Measurements from ENCODE around the gene ABCB8.

ABCB8 gene

DNA sequence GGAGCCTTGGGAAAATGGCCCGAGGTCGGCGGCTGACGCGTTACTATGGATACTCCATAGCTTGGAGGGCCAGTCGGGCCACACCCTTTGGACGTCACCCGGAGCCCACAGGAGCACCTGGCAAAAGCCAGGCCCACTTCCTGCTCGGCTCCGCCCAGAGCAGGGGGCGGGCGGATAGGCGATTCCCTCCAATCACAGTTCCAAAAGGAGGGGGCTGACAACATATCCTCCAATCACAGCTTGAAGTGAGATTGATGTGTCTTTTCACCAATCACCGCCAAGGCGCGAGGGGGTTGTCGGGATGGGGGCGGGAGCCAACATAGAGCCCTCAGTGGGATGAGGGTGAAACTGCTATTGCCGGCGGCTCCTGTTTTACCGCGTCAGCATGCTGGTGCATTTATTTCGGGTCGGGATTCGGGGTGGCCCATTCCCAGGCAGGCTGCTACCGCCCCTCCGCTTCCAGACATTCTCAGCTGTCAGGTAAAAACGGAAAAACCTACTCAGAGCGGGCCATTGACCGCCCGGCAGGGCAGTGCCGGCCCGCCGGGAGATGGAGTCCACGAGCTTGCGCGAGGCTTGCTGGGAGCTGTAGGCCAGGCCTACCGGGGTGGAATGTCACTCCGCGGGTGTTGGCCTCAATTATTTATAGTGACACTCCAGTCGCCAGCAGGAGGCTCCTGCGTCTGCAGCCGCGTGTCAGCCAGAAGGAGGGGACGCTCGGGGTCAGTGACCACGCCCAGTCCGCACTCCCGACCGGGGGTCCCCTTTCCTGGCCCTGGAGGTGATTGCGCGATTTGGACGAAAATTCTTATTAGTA, at the start of gene ABCB8:
Gene ABCB8, plus strand, starts transcription at position 320 of the 817 bp plus-strand sequence. Its CDS starts 66 bp downstream, at position 386.
- Histone ChIP-seq H3K36me3 (ENCODE audit: control insufficient read depth, insufficient read depth, low read length) (no peaks in the 10 kb centered on the region; the same call in 1 of the 2 replicates), H3K27me3 (replicated peaks; ENCODE audit: control insufficient read depth, insufficient read depth, low read length) (no peaks in the 10 kb centered on the region), H3K4me3 (replicated peaks; ENCODE audit: low read depth, low read length) (peak within 1 kb of the TSS; percentile 67)
- peak; percentile 98 for DNase-seq (ENCODE audit: extremely low read depth, insufficient read length)
- TF ChIP-seq, protein P1, sequence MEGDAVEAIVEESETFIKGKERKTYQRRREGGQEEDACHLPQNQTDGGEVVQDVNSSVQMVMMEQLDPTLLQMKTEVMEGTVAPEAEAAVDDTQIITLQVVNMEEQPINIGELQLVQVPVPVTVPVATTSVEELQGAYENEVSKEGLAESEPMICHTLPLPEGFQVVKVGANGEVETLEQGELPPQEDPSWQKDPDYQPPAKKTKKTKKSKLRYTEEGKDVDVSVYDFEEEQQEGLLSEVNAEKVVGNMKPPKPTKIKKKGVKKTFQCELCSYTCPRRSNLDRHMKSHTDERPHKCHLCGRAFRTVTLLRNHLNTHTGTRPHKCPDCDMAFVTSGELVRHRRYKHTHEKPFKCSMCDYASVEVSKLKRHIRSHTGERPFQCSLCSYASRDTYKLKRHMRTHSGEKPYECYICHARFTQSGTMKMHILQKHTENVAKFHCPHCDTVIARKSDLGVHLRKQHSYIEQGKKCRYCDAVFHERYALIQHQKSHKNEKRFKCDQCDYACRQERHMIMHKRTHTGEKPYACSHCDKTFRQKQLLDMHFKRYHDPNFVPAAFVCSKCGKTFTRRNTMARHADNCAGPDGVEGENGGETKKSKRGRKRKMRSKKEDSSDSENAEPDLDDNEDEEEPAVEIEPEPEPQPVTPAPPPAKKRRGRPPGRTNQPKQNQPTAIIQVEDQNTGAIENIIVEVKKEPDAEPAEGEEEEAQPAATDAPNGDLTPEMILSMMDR (IDR thresholded peaks at IDR 0.05; ENCODE audit: insufficient read depth, low read length, poor library complexity, severe bottlenecking), result peak; percentile 48

DNA sequence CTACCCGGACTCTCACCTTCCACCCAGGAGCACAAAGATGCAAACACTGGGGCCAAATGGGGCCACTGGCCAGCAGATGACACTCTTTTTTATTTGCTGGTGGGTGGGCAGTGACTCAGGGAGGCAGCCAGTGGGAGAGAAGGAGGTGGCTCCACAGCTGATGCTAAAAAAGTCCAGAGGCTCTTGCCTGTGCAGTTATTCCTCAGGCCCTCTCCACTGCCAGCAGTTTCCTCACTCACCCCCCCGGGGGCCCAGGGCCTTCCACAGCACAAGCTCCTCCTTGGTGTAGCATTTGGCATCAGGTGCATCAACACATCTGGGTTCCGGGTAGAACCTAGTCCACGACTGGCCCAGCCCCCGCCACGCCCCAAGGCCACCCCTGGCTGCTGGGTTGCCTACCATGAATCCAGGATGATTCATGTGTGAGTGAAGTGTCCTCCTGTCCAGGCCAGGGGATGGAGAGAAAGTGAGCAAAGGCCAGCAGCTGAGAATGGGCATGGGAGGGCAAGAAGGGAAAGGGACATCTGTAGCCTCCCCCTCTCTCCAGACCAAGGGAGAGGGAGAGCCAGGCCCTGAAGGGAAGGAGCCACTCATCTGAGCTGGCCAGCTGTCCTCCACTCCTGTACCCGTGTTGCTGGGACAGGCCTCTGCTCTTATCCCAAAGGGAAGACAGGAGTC, 48.4 kb upstream of the ABCB8 start:
- Histone ChIP-seq H3K36me3 (ENCODE audit: control insufficient read depth, insufficient read depth, low read length) (no peaks in the 10 kb centered on the region), H3K4me3 (replicated peaks; ENCODE audit: low read depth, low read length) (no peak overlapping the region), H3K27me3 (replicated peaks; ENCODE audit: control insufficient read depth, insufficient read depth, low read length) (peaks cover 1% of the 10 kb centered on the region; the same call in 1 of the 2 replicates)
- no peak for DNase-seq (ENCODE audit: extremely low read depth, insufficient read length)
- TF ChIP-seq, protein P1 (IDR thresholded peaks at IDR 0.05; ENCODE audit: insufficient read depth, low read length, poor library complexity, severe bottlenecking), result no peak

- TF ChIP-seq, protein P1 (IDR thresholded peaks at IDR 0.05; ENCODE audit: insufficient read depth, low read length, poor library complexity, severe bottlenecking), result no peak
- Histone ChIP-seq H3K4me3 (replicated peaks; ENCODE audit: low read depth, low read length) (no peak overlapping the region), H3K36me3 (ENCODE audit: control insufficient read depth, insufficient read depth, low read length) (no peaks in the 10 kb centered on the region), H3K27me3 (replicated peaks; ENCODE audit: control insufficient read depth, insufficient read depth, low read length) (peaks cover 1% of the 10 kb centered on the region; the same call in 1 of the 2 replicates)
- no peak for DNase-seq (ENCODE audit: extremely low read depth, insufficient read length)
Measured at GRCh38 chr7:150980663-150981062, 47.6 kb upstream of the ABCB8 start.

GRCh38 chr7:150981644-150982043, 46.6 kb upstream of the ABCB8 start:
- H3K4me3 ChIP-seq (replicated peaks; ENCODE audit: low read depth, low read length), result no peak overlapping the region
- peaks cover 1% of the 10 kb centered on the region; the same call in 1 of the 2 replicates for H3K27me3 ChIP-seq (replicated peaks; ENCODE audit: control insufficient read depth, insufficient read depth, low read length)
- TF ChIP-seq, protein P1 (IDR thresholded peaks at IDR 0.05; ENCODE audit: insufficient read depth, low read length, poor library complexity, severe bottlenecking), result no peak
- no peak for DNase-seq (ENCODE audit: extremely low read depth, insufficient read length)
- H3K36me3 ChIP-seq (ENCODE audit: control insufficient read depth, insufficient read depth, low read length), result no peaks in the 10 kb centered on the region

DNA sequence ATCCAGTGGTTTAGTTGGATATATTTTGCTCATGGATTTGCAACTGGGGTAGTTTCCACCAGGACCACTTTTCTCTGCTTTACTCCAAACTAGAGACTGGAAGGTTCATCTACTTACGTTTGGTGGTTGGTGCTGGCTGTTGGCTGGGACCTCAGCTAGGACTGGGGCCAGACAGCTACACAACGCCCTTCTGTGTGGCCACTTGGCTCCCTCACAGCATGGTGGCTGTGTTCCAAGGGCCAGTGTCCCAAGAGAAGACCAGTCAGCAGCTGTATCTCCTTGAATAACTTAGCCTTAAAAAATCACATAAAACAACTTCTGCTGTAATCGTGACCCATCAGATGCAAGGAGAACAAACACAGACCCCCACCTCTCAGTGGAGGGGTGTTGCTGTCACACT, 45.9 kb upstream of the ABCB8 start:
- no peaks in the 10 kb centered on the region for H3K36me3 ChIP-seq (ENCODE audit: control insufficient read depth, insufficient read depth, low read length)
- no peak for DNase-seq (ENCODE audit: extremely low read depth, insufficient read length)
- no peak overlapping the region for H3K4me3 ChIP-seq (replicated peaks; ENCODE audit: low read depth, low read length)
- TF ChIP-seq, protein P1 (IDR thresholded peaks at IDR 0.05; ENCODE audit: insufficient read depth, low read length, poor library complexity, severe bottlenecking), result no peak
- H3K27me3 ChIP-seq (replicated peaks; ENCODE audit: control insufficient read depth, insufficient read depth, low read length), result peaks cover 1% of the 10 kb centered on the region; the same call in 1 of the 2 replicates

All from GM06990 (cell line).